Transverse colon (tissue), 4 donors: Measurements from ENCODE around the gene FAM110A. TPM values are rescaled to one million over a fixed set of nuclear protein-coding genes. Genes with fewer than 3 reads are reported as not detected.
A peak's percentile ranks its signal among the peaks of the same experiment; 100 is the strongest.

Source experiments
- DNase-seq: peaks from one replicate; pipeline ENCODE4 v3.0.0-alpha.2; 2019
- H3K27ac ChIP-seq, 4 donors: fragments of 200-600 bp; sonication (generic); 2 replicates each; pipeline ENCODE4 v1.5.1; 2016 to 2018; ENCODE audit warnings: inconsistent platforms in 4 of 4
- H3K27me3 ChIP-seq: fragments of 200-600 bp; sonication (generic); 2 replicates; pipeline ENCODE4 v1.5.1; 2017; ENCODE audit warnings: inconsistent platforms
- H3K36me3 ChIP-seq, 4 donors: fragments of 200-600 bp; sonication (generic); 2 replicates each; pipeline ENCODE4 v1.5.1; 2017 to 2019; ENCODE audit warnings: inconsistent platforms in 4 of 4
- H3K4me1 ChIP-seq, 4 donors: fragments of 200-600 bp; sonication (generic); 2 replicates each; pipeline ENCODE4 v1.5.1; 2017 to 2020; ENCODE audit warnings: inconsistent platforms in 4 of 4
- H3K4me3 ChIP-seq, 4 donors: fragments of 200-600 bp; sonication (generic); 1 replicate in 1 of 4; 2 replicates in 3 of 4; pipeline versions ENCODE4 v1.5.1 to v1.6.1; 2017 to 2019; ENCODE audit warnings: inconsistent platforms in 4 of 4
- H3K9me3 ChIP-seq, 2 donors: fragments of 200-600 bp; sonication (generic); 2 replicates each; pipeline ENCODE4 v1.5.1; 2017 to 2019; ENCODE audit warnings: inconsistent platforms in 2 of 2
- EP300 ChIP-seq: sonication (generic); formaldehyde crosslinking; IDR thresholded peaks from one replicate; pipeline ENCODE4 v1.6.1; 2017; ENCODE audit warnings: antibody characterized with exemption, low read depth
- POLR2A ChIP-seq: fragments of 450-650 bp; IDR thresholded peaks from one replicate; pipeline ENCODE4 v1.6.1; 2016; ENCODE audit warnings: antibody characterized with exemption, mild to moderate bottlenecking, moderate library complexity
- POLR2AphosphoS5 ChIP-seq, 3 donors: sonication (generic); formaldehyde crosslinking; IDR thresholded peaks; one replicate each; pipeline ENCODE4 v1.6.1; 2016; ENCODE audit warnings: antibody characterized with exemption in 3 of 3
- WGBS, 2 donors: methylation state at CpG; one replicate each; pipeline ENCODE4 v1.1.5; 2018; ENCODE audit warnings: low coverage in 1 of 2; 5-methylcytosine and 5-hydroxymethylcytosine counted together
- in situ Hi-C, 4 donors: fragments of 200-750 bp; cut with MboI; loops; one replicate each; pipeline versions ENCODE4 v1.15.0 to v1.15.1; 2017; ENCODE audit warnings: low sequenced_read_pairs in 3 of 4, low pct_ligation_motif_present in 1 of 4, low pct_unique_long_range_greater_than_20kb in 1 of 4
- intact Hi-C: fragments of 100-400 bp; cut with DNase I; formaldehyde crosslinking; loops from one replicate; pipeline ENCODE4 v1.15.1; 2023; ENCODE audit warnings: low total_unique reads
- total RNA-seq, 4 donors: library from RNA; depleted of rRNA; stranded (reverse); fragments of >200 nt; gene quantifications; one replicate each; pipeline ENCODE4 v1.1.0, GENCODE V29; 2016
- TF ChIP-seq, protein P1 (sequence below), 5 experiments: fragments of 200-600 bp in 3 of 5; fragments of 450-650 bp in 2 of 5; sonication (generic) in 3 of 5; IDR thresholded peaks; 1 replicate in 2 of 5; 2 replicates in 3 of 5; pipeline ENCODE4 v1.5.1; 2016 to 2017; ENCODE audit warnings: antibody characterized with exemption in 5 of 5, inconsistent platforms in 3 of 5, mild to moderate bottlenecking in 2 of 5, moderate library complexity in 1 of 5

The FAM110A gene
- total RNA-seq, 4 donors from 2014 or later, result 4.0 to 14.6 (median 6.9) TPM

DNA sequence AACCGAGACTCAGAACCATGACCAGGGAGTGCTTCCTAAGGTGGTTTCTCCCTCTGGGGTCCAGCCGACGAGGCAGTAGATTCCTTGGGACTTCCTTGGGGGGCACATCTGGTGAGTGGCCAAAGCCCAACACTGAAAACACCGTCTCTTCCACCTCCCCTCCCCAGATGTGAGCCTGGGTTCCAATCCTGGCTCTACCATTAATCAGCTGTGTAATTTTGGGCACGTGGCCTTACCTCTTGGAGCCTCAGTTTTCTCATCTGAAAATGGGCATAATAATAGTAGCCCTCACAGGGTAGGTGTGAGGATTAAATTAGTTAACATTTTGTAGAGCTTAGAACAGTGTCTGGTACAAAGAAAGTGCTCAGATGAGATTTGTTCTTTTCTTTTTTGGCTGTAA is 5.5 kb downstream of the FAM110A start:
- intact Hi-C loops (no loop called here), in situ Hi-C loops (loop anchor here in 1 of 4 donors (25.0 kb wide), 1 partner anchor 273 kb away; the partner anchor contains the start of gene PSMF1)
- TF ChIP-seq, protein P1, sequence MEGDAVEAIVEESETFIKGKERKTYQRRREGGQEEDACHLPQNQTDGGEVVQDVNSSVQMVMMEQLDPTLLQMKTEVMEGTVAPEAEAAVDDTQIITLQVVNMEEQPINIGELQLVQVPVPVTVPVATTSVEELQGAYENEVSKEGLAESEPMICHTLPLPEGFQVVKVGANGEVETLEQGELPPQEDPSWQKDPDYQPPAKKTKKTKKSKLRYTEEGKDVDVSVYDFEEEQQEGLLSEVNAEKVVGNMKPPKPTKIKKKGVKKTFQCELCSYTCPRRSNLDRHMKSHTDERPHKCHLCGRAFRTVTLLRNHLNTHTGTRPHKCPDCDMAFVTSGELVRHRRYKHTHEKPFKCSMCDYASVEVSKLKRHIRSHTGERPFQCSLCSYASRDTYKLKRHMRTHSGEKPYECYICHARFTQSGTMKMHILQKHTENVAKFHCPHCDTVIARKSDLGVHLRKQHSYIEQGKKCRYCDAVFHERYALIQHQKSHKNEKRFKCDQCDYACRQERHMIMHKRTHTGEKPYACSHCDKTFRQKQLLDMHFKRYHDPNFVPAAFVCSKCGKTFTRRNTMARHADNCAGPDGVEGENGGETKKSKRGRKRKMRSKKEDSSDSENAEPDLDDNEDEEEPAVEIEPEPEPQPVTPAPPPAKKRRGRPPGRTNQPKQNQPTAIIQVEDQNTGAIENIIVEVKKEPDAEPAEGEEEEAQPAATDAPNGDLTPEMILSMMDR (IDR thresholded peaks at IDR 0.05), result no peak
- TF ChIP-seq EP300, result no peak
- no peak for TF ChIP-seq POLR2A
- TF ChIP-seq POLR2AphosphoS5 (IDR thresholded peaks at IDR 0.05), result no peak
- Histone ChIP-seq H3K4me3 (no peak overlapping the region), H3K4me1 (peaks cover 4 to 43% (median 22%) of the 10 kb centered on the region in 4 donors), H3K36me3 (no peaks in the 10 kb centered on the region), H3K27ac (no peak overlapping the region), H3K27me3 (peaks cover 11% of the 10 kb centered on the region), H3K9me3 (no peaks in the 10 kb centered on the region)
- no peak for DNase-seq
- WGBS, 2 donors, result 92% methylated on average over 5 of the region's 5 CpGs; no CpG with 5 or more reads in 1 of the 2 donors

GRCh38 chr20:839626-840025 is 6.1 kb downstream of the FAM110A start:
- 80 to 94% methylated on average over 2 to 11 of the region's 11 CpGs for WGBS, 2 donors
- intact Hi-C loops, result no loop called here
- no peaks in the 10 kb centered on the region for H3K9me3 ChIP-seq
- no peak overlapping the region for H3K4me3 ChIP-seq
- peaks cover 8 to 43% (median 22%) of the 10 kb centered on the region in 4 donors for H3K4me1 ChIP-seq
- H3K27ac ChIP-seq, result no peak overlapping the region
- peaks cover 11% of the 10 kb centered on the region for H3K27me3 ChIP-seq
- DNase-seq, result no peak
- no peak for TF ChIP-seq EP300
- no peak for TF ChIP-seq POLR2AphosphoS5 (IDR thresholded peaks at IDR 0.05)
- TF ChIP-seq, protein P1 (IDR thresholded peaks at IDR 0.05), result no peak
- no peak for TF ChIP-seq POLR2A
- in situ Hi-C loops, result loop anchor here in 1 of 4 donors (25.0 kb wide), 1 partner anchor 273 kb away; the partner anchor contains the start of gene PSMF1
- no peaks in the 10 kb centered on the region for H3K36me3 ChIP-seq

DNA sequence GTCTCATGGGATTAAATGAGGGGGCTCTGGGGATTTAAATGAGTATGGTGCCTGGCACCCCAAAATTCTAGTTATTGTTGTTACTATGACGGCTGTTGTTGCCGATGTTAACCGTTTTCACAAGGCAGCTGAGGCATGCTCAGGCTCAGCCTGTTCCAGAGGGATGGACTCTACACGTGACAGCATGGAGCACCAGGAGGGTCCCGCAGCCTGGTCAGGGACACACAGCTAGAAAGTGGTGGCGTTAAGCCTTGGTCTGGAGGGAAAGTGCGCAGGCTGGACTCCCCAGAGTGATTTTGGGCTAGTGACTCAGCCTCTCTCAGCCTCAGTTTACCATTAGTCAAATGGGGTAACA is 7.0 kb downstream of the FAM110A start:
- H3K27me3 ChIP-seq, result peaks cover 11% of the 10 kb centered on the region
- in situ Hi-C loops, result loop anchor here in 1 of 4 donors (25.0 kb wide), 1 partner anchor 272 kb away; the partner anchor contains the start of gene PSMF1
- TF ChIP-seq, protein P1 (IDR thresholded peaks at IDR 0.05), result no peak
- TF ChIP-seq EP300 (no peak), POLR2AphosphoS5 (IDR thresholded peaks at IDR 0.05) (no peak), POLR2A (no peak)
- H3K9me3 ChIP-seq, result no peaks in the 10 kb centered on the region
- no peak overlapping the region for H3K27ac ChIP-seq
- peaks cover 9 to 42% (median 24%) of the 10 kb centered on the region in 4 donors for H3K4me1 ChIP-seq
- H3K36me3 ChIP-seq, result no peaks in the 10 kb centered on the region
- no peak overlapping the region for H3K4me3 ChIP-seq
- intact Hi-C loops, result no loop called here
- DNase-seq, result no peak
- WGBS, 2 donors, result 91% methylated on average over 7 of the region's 7 CpGs; no CpG with 5 or more reads in 1 of the 2 donors

DNA sequence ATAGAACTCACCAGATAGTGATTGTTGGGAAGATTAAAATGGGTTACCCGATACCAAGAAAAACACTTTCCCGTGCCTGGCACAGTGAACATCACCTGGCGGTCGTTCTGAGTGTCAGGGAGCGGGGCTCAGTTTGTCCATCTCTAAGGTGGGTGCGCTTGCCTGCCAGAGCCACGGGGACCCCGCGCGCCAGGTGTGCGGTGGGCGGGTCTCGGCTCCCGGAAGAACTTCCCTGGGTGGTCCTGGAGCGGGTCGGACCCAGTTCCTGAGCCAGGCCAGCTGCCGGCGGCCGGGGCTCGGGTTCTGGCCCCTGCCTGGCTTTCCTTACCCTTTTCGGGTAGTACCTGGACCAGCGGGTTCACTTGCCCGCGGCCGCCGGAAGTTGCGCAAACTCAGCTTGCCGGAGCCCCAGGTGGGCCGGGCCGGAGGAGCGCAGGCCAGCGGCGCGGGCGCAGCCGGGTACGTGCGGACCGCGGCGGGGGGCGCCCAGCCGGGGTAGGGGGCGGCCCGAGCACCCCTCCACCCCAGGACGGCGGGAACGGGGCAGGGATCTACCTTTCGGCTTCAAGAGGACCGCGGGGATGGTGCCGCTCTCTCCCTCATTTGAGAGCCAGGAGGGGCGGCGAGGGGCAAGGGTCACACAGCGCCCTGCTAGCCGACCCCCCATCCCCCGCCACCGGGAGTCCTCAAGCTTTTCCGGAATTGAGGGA is 7.5 kb downstream of the FAM110A start:
- Histone ChIP-seq H3K36me3 (no peaks in the 10 kb centered on the region), H3K27ac (peak overlapping the region in 2 of 4 donors; percentile 31 to 51), H3K27me3 (peaks cover 11% of the 10 kb centered on the region), H3K4me1 (peaks cover 9 to 38% (median 24%) of the 10 kb centered on the region in 4 donors), H3K9me3 (no peaks in the 10 kb centered on the region), H3K4me3 (peak overlapping the region; percentile 17 to 50 (median 46))
- in situ Hi-C loops (loop anchor here in 1 of 4 donors (25.0 kb wide), 1 partner anchor 271 kb away; the partner anchor contains the start of gene PSMF1), intact Hi-C loops (no loop called here)
- DNase-seq, result peak; percentile 74
- TF ChIP-seq POLR2AphosphoS5 (IDR thresholded peaks at IDR 0.05), result no peak
- no peak for TF ChIP-seq EP300
- TF ChIP-seq, protein P1 (IDR thresholded peaks at IDR 0.05), result no peak
- no peak for TF ChIP-seq POLR2A
- WGBS, 2 donors, result 27% methylated on average over 37 of the region's 59 CpGs; no CpG with 5 or more reads in 1 of the 2 donors
